ENCODE data around the gene SDK1.

DNA sequence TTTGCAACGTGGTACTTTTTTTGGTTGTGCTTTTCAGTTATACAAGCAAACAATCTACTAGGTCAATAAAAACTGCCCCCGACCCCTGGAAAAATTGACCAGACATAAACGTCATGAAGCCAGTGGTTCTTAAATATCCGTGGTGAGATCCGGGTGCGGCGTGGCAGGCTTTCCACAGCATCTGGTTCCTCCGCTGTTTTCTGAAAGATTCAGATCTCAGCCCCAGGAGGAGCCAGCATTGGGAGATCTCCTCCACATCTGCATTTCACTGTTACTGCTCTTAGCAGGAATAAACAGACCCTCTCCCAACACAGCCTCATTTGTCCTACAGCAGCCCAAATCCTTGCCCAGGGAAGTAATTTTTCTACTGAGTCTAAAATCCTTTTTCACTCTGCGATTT is 716.7 kb downstream of the SDK1 start:
- TF ChIP-seq, protein P1, sequence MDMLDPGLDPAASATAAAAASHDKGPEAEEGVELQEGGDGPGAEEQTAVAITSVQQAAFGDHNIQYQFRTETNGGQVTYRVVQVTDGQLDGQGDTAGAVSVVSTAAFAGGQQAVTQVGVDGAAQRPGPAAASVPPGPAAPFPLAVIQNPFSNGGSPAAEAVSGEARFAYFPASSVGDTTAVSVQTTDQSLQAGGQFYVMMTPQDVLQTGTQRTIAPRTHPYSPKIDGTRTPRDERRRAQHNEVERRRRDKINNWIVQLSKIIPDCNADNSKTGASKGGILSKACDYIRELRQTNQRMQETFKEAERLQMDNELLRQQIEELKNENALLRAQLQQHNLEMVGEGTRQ (CRISPR knock-in tag; IDR thresholded peaks at IDR 0.05): no peak
- TF ChIP-seq, protein P2, sequence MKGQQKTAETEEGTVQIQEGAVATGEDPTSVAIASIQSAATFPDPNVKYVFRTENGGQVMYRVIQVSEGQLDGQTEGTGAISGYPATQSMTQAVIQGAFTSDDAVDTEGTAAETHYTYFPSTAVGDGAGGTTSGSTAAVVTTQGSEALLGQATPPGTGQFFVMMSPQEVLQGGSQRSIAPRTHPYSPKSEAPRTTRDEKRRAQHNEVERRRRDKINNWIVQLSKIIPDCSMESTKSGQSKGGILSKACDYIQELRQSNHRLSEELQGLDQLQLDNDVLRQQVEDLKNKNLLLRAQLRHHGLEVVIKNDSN (CRISPR knock-in tag; IDR thresholded peaks at IDR 0.05): no peak
- TF ChIP-seq KAT7 (CRISPR knock-in tag; IDR thresholded peaks at IDR 0.05; ENCODE audit: borderline replicate concordance): no peak
- no peak for TF ChIP-seq CREM (CRISPR knock-in tag; IDR thresholded peaks at IDR 0.05)
- TF ChIP-seq NFYB (CRISPR knock-in tag; conservative IDR thresholded peaks at IDR 0.05; ENCODE audit: low read depth): no peak

Data from WTC11 (cell line).